Endodermal cell (in vitro differentiated cells): Measurements from ENCODE around the gene TTC23. TPM values are rescaled to one million over a fixed set of nuclear protein-coding genes. Genes with fewer than 3 reads are reported as not detected.

Experiments used
- DNase-seq: peaks from one replicate; pipeline ENCODE4 v3.0.0-alpha.2; 2017
- H3K27ac ChIP-seq: 2 replicates; pipeline ENCODE4 v1.5.1; 2013; ENCODE audit warnings: mild to moderate bottlenecking, low read depth, low read length, moderate library complexity
- H3K27me3 ChIP-seq: 2 replicates; pipeline ENCODE4 v1.6.1; 2013; ENCODE audit warnings: mild to moderate bottlenecking, low read length, moderate library complexity; ENCODE audit not compliant: insufficient read depth, control insufficient read depth, poor library complexity, severe bottlenecking
- H3K36me3 ChIP-seq: 2 replicates; pipeline ENCODE4 v1.7.0; 2013; ENCODE audit warnings: mild to moderate bottlenecking, low read length, moderate library complexity; ENCODE audit not compliant: control insufficient read depth, insufficient read depth
- H3K4me1 ChIP-seq: one replicate; pipeline ENCODE4 v1.7.0; 2013; ENCODE audit warnings: low read length; ENCODE audit not compliant: control insufficient read depth, insufficient read depth
- H3K4me3 ChIP-seq: 2 replicates; pipeline ENCODE4 v1.5.1; 2013; ENCODE audit warnings: mild to moderate bottlenecking, low read length, moderate library complexity
- H3K9ac ChIP-seq: 2 replicates; pipeline ENCODE4 v1.6.1; 2013; ENCODE audit warnings: mild to moderate bottlenecking, low read length, moderate library complexity; ENCODE audit not compliant: poor library complexity, severe bottlenecking; ENCODE audit errors: extremely low read depth
- H3K9me3 ChIP-seq: 2 replicates; pipeline ENCODE4 v1.6.1; 2013; ENCODE audit warnings: mild to moderate bottlenecking, low read length, moderate library complexity; ENCODE audit not compliant: control insufficient read depth
- H3K27ac Mint-ChIP-seq: 2 replicates; pipeline ENCODE4 v1.8.0; 2020; ENCODE audit warnings: mixed read lengths
- H3K27me3 Mint-ChIP-seq: 2 replicates; pipeline ENCODE4 v1.8.0; 2021; ENCODE audit warnings: mild to moderate bottlenecking, mixed read lengths; ENCODE audit not compliant: insufficient read depth
- H3K36me3 Mint-ChIP-seq: 2 replicates; pipeline ENCODE4 v1.8.0; 2020; ENCODE audit warnings: low read depth, mixed read lengths
- H3K4me1 Mint-ChIP-seq: 2 replicates; pipeline ENCODE4 v1.8.0; 2020; ENCODE audit warnings: mixed read lengths
- H3K4me3 Mint-ChIP-seq: 2 replicates; pipeline ENCODE4 v1.8.0; 2020; ENCODE audit warnings: mild to moderate bottlenecking, moderate library complexity, mixed read lengths
- H3K9me3 Mint-ChIP-seq: 2 replicates; pipeline ENCODE4 v1.8.0; 2020; ENCODE audit warnings: mild to moderate bottlenecking, mixed read lengths
- WGBS, 2 experiments: methylation state at CpG; one replicate each; pipeline versions ENCODE4 v1.1.5 to v1.1.7; 2013; ENCODE audit warnings: missing lambda C conversion rate in 2 of 2, mixed read lengths in 1 of 2; ENCODE audit not compliant: insufficient coverage in 1 of 2, insufficient read length in 1 of 2; 5-methylcytosine and 5-hydroxymethylcytosine counted together
- total RNA-seq, 2 donors: library from RNA; stranded (reverse); fragmentation: NEBNext Ultra II Directional in 1 of 2; extraction: Animal tissue kit (Norgen Biotek cat#: 25700) in 1 of 2; gene quantifications; 2 replicates in 1 of 2; 3 replicates in 1 of 2; pipeline ENCODE4 v1.2.1, GENCODE V29; 2021
- TF ChIP-seq, protein P1 (sequence below): fragments of 200-600 bp; sonication (generic); conservative IDR thresholded peaks from 2 replicates; pipeline ENCODE4 v1.5.0; 2021; ENCODE audit warnings: antibody characterized with exemption, mild to moderate bottlenecking

Gene TTC23
- total RNA-seq, 2 donors from 2014 or later, result 20.7 to 26.3 TPM

DNA sequence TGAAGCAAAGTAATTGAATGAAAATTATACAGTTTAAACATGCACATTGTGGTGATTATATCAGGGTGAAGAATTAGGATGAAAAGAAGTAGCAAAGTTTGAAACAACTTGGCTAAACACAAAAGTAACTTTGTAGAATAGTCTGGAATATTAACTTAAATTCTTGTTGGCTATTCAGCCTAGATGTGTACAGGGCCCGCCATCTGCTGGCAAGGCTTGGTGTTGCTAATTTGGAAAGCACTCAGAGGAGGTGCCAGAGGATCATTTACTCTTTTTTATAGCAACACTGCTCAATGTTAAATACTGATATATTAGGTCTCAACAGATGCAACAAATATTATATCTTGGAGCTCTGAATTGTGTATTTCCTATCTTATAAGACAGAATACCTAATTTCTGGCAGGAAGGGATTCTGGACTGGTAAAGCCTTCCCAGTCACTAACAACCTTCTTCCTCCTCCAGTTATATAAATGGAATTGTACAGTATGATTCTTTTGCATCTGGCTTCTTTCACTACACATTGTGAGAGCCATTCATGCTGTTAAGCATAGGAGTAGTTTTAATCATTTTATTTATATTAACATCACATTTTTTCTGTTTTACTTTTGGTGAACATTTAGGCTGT is 36.1 kb downstream of the TTC23 start:
- TF ChIP-seq, protein P1, sequence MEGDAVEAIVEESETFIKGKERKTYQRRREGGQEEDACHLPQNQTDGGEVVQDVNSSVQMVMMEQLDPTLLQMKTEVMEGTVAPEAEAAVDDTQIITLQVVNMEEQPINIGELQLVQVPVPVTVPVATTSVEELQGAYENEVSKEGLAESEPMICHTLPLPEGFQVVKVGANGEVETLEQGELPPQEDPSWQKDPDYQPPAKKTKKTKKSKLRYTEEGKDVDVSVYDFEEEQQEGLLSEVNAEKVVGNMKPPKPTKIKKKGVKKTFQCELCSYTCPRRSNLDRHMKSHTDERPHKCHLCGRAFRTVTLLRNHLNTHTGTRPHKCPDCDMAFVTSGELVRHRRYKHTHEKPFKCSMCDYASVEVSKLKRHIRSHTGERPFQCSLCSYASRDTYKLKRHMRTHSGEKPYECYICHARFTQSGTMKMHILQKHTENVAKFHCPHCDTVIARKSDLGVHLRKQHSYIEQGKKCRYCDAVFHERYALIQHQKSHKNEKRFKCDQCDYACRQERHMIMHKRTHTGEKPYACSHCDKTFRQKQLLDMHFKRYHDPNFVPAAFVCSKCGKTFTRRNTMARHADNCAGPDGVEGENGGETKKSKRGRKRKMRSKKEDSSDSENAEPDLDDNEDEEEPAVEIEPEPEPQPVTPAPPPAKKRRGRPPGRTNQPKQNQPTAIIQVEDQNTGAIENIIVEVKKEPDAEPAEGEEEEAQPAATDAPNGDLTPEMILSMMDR, result peak; percentile 96
- Histone ChIP-seq H3K36me3 (peaks cover 6% of the 10 kb centered on the region), H3K27me3 (no peaks in the 10 kb centered on the region), H3K9me3 (no peaks in the 10 kb centered on the region), H3K4me3 (no peak overlapping the region), H3K27ac (no peak overlapping the region), H3K9ac (no peak overlapping the region), H3K4me1 (no peaks in the 10 kb centered on the region)
- 0% methylated on average over 1 of the region's 1 CpG; no CpG with 5 or more reads in 1 of the 2 experiments for WGBS, 2 experiments
- DNase-seq, result peak; percentile 91
- H3K9me3 Mint-ChIP-seq, result no peaks in the 10 kb centered on the region
- H3K27ac Mint-ChIP-seq, result no peak overlapping the region
- H3K27me3 Mint-ChIP-seq, result no peaks in the 10 kb centered on the region
- H3K36me3 Mint-ChIP-seq, result peaks cover 22% of the 10 kb centered on the region
- H3K4me1 Mint-ChIP-seq, result peaks cover 1% of the 10 kb centered on the region
- no peak overlapping the region for H3K4me3 Mint-ChIP-seq

- Histone ChIP-seq H3K36me3 (no peaks in the 10 kb centered on the region), H3K27me3 (no peaks in the 10 kb centered on the region), H3K27ac (no peak overlapping the region), H3K9me3 (no peaks in the 10 kb centered on the region), H3K4me3 (no peak overlapping the region), H3K4me1 (no peaks in the 10 kb centered on the region), H3K9ac (no peak overlapping the region)
- Mint-ChIP-seq H3K4me3 (no peak overlapping the region), H3K9me3 (no peaks in the 10 kb centered on the region), H3K4me1 (peaks cover under 1% of the 10 kb centered on the region), H3K27me3 (no peaks in the 10 kb centered on the region), H3K27ac (no peak overlapping the region), H3K36me3 (peaks cover 14% of the 10 kb centered on the region)
- WGBS, 2 experiments, result 91 to 95% methylated on average over 7 of the region's 7 CpGs
- TF ChIP-seq, protein P1, result no peak
- no peak for DNase-seq
These were observed 37.0 kb downstream of the TTC23 start for GRCh38 chr15:99212406-99212805.

DNA sequence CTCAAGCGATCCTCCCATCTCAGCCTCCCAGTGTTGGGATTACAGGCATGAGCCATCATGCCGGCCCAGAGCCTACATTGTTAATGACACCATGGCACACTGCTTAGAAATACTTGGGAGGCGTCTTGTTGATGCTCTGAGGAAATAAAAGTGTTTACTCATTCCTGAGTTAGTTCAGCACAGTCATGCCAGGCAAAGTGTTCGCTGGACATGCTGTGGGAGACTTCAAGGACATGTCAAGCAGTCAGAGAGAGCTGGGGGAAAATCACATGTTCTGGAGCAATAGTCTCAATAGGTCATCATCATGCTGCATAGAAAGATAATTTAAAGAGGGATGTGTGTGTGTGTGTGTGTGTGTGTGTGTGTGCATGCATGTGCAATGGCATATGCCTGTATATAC is 37.5 kb downstream of the TTC23 start:
- no peaks in the 10 kb centered on the region for H3K27me3 ChIP-seq
- no peak overlapping the region for H3K4me3 ChIP-seq
- H3K36me3 ChIP-seq, result no peaks in the 10 kb centered on the region
- no peaks in the 10 kb centered on the region for H3K9me3 ChIP-seq
- no peaks in the 10 kb centered on the region for H3K4me1 ChIP-seq
- 84 to 86% methylated on average over 4 of the region's 4 CpGs for WGBS, 2 experiments
- Mint-ChIP-seq H3K4me3 (no peak overlapping the region), H3K27me3 (no peaks in the 10 kb centered on the region), H3K27ac (no peak overlapping the region), H3K4me1 (no peaks in the 10 kb centered on the region), H3K9me3 (no peaks in the 10 kb centered on the region), H3K36me3 (peaks cover 14% of the 10 kb centered on the region)
- TF ChIP-seq, protein P1, result no peak
- DNase-seq, result no peak
- H3K27ac ChIP-seq, result no peak overlapping the region
- no peak overlapping the region for H3K9ac ChIP-seq
